ENCODE measurements around the gene TJP1.
"Not testable (repeated sequence)": the region's sequence is repeated elsewhere in the genome, so short reads cannot be mapped to it uniquely, and the experiment has no call there.

The TJP1 gene

DNA sequence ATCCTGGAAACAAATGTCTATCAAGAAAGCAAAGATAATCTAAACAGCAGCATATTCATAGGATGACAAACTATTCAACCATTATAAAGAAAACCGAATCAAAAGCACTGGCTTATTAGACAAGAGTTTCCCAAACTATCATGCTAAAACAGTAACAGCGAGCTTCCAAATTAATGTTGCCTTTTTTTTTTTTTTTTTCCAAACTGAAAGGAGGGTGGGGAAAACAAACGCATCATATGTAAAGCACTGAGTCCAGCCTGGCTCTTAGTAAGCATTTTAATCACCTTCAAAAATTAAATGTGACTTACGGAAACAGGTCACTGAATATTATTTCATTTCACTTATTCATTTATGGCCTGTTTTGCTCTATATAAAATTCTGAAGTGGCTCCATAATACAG is 2.3 kb downstream of the TJP1 start:
- no peak overlapping the region for H3K27ac ChIP-seq
- no peak for DNase-seq (ENCODE audit: low spot score)
- CTCF ChIA-PET, result interaction anchor here (0.5 to 0.6 kb wide), 3 partner anchors 100 to 253 kb away, joined by 3 to 5 read pairs (median 3); no protein-coding TSS in a partner anchor
- TF ChIP-seq, protein P1, sequence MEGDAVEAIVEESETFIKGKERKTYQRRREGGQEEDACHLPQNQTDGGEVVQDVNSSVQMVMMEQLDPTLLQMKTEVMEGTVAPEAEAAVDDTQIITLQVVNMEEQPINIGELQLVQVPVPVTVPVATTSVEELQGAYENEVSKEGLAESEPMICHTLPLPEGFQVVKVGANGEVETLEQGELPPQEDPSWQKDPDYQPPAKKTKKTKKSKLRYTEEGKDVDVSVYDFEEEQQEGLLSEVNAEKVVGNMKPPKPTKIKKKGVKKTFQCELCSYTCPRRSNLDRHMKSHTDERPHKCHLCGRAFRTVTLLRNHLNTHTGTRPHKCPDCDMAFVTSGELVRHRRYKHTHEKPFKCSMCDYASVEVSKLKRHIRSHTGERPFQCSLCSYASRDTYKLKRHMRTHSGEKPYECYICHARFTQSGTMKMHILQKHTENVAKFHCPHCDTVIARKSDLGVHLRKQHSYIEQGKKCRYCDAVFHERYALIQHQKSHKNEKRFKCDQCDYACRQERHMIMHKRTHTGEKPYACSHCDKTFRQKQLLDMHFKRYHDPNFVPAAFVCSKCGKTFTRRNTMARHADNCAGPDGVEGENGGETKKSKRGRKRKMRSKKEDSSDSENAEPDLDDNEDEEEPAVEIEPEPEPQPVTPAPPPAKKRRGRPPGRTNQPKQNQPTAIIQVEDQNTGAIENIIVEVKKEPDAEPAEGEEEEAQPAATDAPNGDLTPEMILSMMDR (conservative IDR thresholded peaks at IDR 0.05; ENCODE audit: low read depth), result no peak
- POLR2A ChIA-PET (ENCODE audit: low non-redundant PET), result no interaction called here

DNA sequence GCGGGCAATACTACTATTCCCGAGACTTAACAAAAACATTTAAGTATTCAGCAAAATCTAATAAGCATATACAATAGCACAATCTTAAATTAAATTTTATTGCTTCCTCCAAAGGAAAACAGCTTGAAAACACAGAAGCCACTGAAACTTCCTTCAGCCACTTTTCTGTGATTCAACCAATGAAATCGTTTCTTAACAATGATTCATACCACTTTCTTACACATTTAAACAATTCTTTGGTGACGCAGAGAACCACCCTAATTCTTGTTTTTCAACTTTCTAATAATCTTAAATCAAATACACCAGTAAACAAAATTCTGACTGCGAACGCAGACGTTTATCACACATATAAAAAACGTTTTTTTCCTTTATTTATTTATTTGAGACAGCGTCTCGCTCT is 4.1 kb downstream of the TJP1 start:
- CTCF ChIA-PET, result no interaction called here
- TF ChIP-seq, protein P1 (conservative IDR thresholded peaks at IDR 0.05; ENCODE audit: low read depth), result no peak
- DNase-seq (ENCODE audit: low spot score), result no peak
- no peak overlapping the region for H3K27ac ChIP-seq
- POLR2A ChIA-PET (ENCODE audit: low non-redundant PET), result no interaction called here

DNA sequence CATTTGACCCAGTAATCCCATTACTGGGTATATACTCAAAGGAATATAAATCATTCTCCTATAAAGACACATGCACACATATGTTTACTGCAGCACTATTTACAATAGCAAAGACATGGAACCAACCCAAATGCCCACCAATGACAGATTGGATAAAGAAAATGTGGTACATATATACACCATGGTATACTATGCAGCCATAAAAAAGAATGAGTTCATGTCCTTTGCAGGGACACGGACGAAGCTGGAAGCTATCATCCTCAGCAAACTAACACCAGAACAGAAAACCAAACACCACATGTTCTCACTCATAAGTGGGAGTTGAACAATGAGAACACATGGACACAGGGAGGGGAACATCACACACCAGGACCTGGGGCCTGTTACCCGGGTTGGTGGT is 4.8 kb downstream of the TJP1 start:
- CTCF ChIA-PET; H3K27ac ChIP-seq; POLR2A ChIA-PET (ENCODE audit: low non-redundant PET); DNase-seq (ENCODE audit: low spot score): not testable (repeated sequence)

DNA sequence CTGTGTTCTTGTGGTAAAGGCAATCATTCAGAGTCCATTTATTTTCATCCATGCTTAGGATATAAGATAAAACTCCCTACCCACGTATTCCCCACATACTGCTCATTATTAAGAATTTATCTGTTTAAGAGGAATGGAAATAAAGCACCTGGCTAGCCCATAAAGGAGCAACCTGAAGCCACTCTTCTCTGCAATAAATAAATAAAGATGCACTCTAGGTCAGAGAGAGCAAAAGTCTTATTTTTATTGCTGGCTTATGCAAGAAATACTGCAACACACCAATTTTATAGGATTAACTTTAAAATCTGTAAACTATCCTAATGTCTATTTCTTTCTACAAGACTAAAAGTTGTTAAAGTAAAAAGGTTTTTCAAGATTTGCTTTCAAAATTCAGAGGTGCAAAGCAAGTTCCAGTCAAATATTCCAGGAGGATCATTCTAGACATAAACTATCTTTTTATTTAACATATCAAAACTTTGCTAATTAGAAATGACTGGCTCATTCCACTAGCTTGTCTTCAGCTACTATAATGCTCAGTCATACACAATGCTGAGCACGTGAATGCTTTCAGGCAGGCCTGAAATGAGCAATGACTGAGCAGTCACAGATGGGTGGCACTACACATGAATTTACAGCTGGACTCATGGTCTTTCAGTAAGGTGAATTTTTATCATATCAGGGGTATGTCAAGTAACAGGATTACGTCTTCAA is 7.1 kb downstream of the TJP1 start:
- H3K27ac ChIP-seq, result no peak overlapping the region
- ChIA-PET POLR2A (ENCODE audit: low non-redundant PET) (no interaction called here), CTCF (no interaction called here)
- DNase-seq (ENCODE audit: low spot score), result no peak
- TF ChIP-seq, protein P1 (conservative IDR thresholded peaks at IDR 0.05; ENCODE audit: low read depth), result no peak

DNA sequence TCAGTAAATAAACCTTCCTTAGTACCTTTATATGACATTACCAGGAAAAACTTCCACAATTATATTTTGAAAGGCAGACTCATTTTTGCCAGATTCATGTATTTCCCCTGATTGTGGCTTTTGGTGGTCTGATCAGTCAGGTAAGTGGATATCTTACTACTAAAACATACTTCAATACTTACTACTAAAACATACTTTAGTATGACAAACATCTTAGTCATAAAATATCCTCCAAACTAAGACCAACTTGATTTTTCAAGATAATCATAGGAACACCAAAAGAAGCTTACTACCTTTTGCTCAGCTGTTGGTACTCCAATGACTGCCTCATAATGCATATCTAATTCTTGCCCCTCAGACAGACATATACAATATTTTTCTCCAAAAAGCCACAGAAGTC is 9.3 kb downstream of the TJP1 start:
- ChIA-PET CTCF (interaction anchor here (0.6 kb wide), 1 partner anchor 1484 kb away, joined by 3 read pairs; no protein-coding TSS in a partner anchor), POLR2A (ENCODE audit: low non-redundant PET) (no interaction called here)
- TF ChIP-seq, protein P1 (conservative IDR thresholded peaks at IDR 0.05; ENCODE audit: low read depth), result no peak
- DNase-seq (ENCODE audit: low spot score), result no peak
- H3K27ac ChIP-seq, result no peak overlapping the region

DNA sequence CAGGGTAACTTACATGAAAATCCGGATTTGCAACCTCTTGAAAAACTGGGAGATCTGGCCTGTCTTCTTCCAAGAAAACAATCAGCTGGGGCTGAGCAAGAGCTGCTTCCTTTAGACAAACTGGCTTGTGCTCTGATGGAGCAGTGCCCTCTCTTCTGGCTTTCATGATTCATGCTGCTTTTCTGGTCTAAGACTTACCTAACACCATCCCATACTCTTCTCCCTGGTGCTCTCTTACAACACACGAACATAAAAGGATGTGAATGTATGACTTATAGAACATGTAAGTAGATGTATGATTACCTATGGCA is 9.9 kb downstream of the TJP1 start:
- DNase-seq (ENCODE audit: low spot score), result peak; percentile 33
- TF ChIP-seq, protein P1 (conservative IDR thresholded peaks at IDR 0.05; ENCODE audit: low read depth), result no peak
- ChIA-PET POLR2A (ENCODE audit: low non-redundant PET) (no interaction called here), CTCF (no interaction called here)
- no peak overlapping the region for H3K27ac ChIP-seq

DNA sequence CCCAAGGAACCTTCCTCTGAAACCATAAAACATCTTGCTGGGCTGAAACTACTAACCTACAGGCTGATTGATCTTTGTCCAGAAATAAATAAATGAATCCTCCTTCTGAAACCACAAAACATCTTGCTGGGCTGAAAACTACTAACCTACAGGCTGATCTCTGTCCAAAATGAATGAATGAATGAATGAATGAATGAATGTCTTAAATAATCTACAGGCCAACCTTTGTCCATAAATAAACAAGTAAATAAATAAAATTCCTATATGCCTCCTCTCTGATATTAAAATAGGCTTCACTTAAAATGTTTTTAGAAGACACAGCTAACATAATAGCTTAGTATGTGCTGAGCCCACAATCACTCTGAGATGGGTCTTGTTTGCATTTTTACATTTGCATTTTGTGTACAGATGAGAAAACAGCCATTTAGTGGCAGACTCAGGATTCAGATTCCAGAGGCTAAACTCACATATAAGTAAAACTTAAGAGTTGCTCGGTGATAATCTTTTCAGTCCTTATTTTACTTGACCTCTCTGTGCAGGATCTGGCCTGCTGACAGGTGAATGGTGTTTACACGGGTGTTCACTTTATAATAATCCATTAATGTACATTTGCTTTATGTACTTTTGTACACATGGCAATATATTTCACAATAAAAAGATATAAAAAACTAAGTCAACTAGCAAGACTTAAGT is 10.4 kb downstream of the TJP1 start:
- DNase-seq (ENCODE audit: low spot score), result no peak
- ChIA-PET POLR2A (ENCODE audit: low non-redundant PET) (no interaction called here), CTCF (no interaction called here)
- TF ChIP-seq, protein P1 (conservative IDR thresholded peaks at IDR 0.05; ENCODE audit: low read depth), result no peak
- no peak overlapping the region for H3K27ac ChIP-seq

Data from RWPE1 (cell line).